ENCODE measurements around the gene ZDHHC14.
"Not testable (repeated sequence)": the region's sequence is repeated elsewhere in the genome, so short reads cannot be mapped to it uniquely, and the experiment has no call there.

ZDHHC14 gene

DNA sequence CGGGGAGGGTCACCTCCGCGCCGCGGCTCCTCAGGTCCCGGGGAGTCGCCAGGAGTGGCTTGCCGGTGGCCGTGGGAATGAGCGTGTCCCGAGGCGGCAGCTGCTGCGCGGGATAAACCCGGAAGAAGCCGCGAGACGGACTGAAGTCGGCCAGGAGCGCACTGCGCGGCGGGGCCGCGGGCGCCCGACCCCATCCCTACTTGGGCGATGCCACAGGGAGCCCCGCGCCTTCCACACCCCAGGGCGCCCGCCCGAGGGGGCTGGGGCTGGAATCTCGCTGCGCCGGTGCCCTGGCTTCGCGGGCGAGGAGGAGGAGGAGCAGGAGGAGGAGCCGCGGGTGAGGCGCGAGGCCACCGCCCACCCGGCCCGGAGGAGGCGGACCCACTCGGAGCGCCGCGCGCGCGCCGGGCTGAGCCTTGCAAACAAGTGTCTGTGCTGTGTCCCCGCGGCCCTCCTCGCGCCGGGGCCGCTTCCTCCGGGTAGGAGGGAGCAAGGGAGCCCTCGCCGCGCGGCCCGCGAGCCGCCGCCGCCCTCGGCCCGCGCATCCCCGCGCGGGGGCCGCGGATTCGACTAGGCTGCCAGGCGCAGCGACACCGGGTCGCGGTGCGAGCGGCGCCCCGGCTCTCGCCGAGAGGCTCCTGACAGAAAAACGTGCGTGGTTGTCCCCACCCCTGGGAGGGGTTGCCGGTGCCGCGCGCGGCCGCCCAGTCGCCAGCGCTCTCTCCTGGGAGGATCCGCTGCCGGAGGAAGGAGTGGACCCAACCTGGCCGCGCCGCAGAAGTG lies at the start of gene ZDHHC14:
ZDHHC14 (plus strand) TSS at position 412 of the 783 bp plus-strand sequence.
- DNase-seq (ENCODE audit: low spot score): peak; percentile 88

DNA sequence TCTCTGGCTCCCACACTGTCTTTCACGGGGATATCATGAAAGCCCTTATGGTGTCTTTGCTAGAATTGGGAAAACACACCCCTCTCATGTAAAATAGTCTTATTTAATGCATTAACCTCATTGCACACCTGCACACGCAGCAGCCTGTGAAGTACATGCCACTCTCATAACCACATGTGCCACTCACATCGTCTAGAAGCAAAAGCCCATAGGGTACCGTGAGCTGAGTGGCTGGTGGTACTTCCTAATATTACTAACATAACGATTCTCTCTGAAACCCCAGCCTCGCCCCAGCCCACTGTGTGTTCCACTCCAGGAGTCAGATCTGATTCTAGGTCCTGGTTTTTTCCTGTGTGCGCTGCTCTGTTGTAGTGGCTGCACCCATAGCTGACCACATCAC lies 48.2 kb upstream of the ZDHHC14 start:
- no peak for DNase-seq (ENCODE audit: low spot score)

- no peak for DNase-seq (ENCODE audit: low spot score)
These were observed 47.5 kb upstream of the ZDHHC14 start for GRCh38 chr6:157333537-157333936.

- no peak for DNase-seq (ENCODE audit: low spot score)
These were observed 47.0 kb upstream of the ZDHHC14 start for GRCh38 chr6:157333956-157334355.

GRCh38 chr6:157335829-157336228 lies 45.2 kb upstream of the ZDHHC14 start:
- DNase-seq (ENCODE audit: low spot score): no peak

DNA sequence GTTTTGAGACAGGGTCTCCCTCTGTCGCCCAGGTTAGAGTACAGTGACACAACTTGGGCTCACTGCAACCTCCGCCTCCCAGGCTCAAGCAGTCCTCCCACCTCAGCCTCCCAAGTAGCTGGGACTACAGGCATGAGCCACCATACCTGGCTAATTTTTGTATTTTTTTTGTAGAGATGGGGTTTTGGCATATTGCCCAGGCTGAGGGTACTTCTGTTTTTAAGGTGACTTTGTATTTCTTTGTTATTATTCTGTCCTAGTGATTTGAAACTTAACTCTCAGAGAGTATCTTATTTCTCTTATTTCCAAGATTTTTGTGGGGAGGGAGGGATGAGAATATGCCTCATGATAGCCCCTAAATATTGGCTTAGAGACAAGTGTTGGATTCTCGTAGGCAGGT lies 43.7 kb upstream of the ZDHHC14 start:
- DNase-seq (ENCODE audit: low spot score): not testable (repeated sequence)

GRCh38 chr6:157337751-157338150 lies 43.2 kb upstream of the ZDHHC14 start:
- no peak for DNase-seq (ENCODE audit: low spot score)

DNA sequence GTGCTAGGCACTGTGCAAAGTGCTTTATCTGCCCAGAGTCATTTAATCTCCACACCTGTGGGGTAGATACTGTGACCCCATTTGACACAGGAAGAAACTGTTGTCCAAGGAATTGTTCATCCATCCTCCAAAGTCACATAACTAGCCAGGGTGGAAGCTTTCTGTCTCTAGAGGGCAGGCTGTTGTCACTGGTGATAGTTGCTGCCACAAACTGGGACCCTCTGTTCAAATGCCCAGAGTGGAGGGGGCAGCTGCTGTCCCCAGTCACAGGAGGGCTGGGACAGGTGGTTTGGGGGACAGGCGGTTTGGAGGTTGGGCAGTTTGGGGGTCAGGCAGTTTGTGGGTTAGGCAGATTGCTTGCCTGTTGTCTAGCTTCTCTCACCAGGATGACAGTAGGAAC lies 41.6 kb upstream of the ZDHHC14 start:
- DNase-seq (ENCODE audit: low spot score): no peak

- no peak for DNase-seq (ENCODE audit: low spot score)
These were observed 37.3 kb upstream of the ZDHHC14 start for GRCh38 chr6:157343732-157344131.

DNA sequence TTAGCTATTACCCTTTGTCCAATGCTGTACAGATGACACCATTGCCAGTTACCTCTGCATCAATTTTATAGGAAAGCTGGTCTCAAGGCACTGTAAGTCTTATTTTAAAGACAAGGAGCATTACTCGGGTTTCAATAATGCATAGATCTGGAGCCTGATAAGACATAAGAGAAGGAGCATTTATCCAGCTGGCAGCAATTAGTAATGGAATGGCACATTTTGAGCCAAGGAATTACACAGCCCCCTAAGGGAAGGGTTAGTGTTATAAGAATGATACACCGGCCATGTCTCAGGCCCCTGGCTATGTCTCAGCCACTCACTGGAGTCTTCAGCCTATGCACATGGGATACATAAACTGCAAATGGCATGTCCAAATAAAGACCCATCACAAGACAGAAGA lies 34.6 kb upstream of the ZDHHC14 start:
- DNase-seq (ENCODE audit: low spot score): no peak

DNA sequence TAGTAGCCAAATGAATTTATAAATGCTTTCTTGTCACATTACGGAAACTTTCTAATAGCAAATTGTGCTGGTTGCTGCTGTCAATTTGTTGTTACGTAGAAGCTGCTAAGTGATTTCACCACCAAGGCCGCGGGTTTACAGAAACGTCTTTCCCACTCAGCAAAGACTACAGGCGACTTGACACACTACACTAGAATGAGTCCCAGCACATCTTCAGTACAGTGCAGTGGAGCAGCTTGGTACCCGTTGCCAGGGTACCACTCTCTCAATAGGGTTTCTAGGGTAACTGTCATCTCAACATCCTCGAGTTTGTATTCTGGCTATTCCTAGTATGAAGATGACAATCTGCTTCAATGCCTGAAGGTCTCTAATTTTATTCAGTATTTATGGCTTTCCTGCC lies 22.7 kb upstream of the ZDHHC14 start:
- DNase-seq (ENCODE audit: low spot score): no peak

GRCh38 chr6:157361886-157362285 lies 19.1 kb upstream of the ZDHHC14 start:
- DNase-seq (ENCODE audit: low spot score): no peak

- DNase-seq (ENCODE audit: low spot score): no peak
These were observed 16.3 kb upstream of the ZDHHC14 start for GRCh38 chr6:157364705-157365104.

DNA sequence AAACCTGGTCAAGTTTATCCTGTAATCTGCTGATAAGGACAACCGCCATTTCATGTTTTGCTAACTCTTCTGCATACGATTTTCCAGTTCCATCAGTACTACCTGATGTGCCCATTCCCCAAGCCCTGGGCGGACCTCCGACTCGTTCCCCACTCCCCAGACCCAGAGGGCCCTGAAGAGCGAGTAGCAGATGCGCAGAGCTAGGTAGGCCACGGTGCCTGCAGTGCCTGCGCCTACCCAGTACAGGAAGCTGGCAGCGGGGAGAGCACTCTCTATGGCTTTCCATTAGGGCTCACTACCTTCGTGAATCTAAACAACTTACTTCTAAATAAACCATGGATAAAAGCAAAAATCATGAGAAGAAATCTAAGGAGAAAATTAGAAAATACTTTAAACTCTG lies 14.3 kb upstream of the ZDHHC14 start:
- DNase-seq (ENCODE audit: low spot score): no peak

DNA sequence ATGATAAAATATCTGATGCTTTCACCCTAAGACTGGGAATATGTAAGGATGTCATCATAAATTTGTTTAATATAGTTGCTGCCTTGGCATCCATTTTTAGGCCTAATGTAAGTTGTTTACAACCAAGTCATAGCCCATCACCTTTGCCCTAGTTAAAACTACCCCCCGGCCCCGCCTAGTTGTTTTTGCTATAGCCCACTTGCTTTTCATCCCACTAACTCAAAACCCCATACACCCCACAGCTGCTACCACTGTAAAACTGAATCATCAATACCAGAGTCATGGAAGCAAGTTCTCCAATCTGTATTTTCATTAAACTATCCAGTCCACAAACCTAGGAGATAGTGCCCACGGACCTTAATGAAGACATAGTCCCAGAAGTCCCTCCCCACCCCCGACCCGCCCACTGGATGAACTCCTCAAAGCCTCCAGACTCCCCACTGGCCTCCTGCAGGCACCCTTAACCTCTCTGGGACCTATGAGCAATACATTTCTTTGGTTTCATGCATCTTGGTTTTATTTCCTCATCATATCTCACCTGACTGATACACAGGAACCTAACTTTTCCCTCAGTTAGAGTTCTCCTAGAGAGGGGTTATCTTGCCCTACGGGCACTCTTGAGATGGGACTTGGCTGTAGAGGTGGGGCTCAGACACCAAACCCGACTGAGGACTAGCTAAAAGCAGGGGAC lies 12.5 kb upstream of the ZDHHC14 start:
- no peak for DNase-seq (ENCODE audit: low spot score)

GRCh38 chr6:157370755-157371154 lies 10.2 kb upstream of the ZDHHC14 start:
- no peak for DNase-seq (ENCODE audit: low spot score)

DNA sequence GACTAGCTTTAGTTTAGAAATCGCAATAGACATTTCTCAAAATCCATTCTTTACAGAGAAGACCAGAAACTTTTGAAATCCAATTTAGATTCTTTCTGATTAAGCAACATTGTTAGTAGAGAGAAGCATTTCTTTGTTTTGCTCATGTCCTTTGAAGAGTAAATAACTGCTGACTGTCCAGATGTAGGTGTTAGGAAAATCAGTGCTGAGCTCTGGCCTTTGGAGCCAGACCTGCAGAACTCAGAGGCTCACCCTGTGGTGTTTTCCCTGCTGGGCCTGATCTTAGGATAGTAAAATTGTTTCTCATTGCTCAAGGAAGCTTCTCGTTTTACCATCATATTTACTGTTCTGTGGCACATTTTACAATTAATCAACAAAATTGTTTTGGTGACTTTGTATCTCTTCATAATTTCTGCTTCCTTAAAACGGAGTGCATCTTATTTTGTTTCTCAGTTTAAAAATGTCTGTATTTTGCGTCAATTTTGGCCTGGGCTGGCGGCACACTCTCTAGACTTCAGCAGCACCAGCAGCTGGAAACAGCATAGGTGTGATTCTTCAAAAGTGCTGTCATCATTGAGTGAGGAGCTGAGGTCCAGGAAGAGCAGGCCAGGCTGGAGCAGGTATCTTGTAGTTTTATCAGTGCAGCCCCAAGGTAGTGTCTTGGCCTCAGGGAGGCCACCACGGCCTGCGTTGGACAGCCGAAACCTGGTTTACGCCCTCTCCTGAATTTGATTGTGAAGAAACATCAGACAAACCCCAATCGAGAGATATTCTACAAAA lies 8.3 kb upstream of the ZDHHC14 start:
- no peak for DNase-seq (ENCODE audit: low spot score)

DNA sequence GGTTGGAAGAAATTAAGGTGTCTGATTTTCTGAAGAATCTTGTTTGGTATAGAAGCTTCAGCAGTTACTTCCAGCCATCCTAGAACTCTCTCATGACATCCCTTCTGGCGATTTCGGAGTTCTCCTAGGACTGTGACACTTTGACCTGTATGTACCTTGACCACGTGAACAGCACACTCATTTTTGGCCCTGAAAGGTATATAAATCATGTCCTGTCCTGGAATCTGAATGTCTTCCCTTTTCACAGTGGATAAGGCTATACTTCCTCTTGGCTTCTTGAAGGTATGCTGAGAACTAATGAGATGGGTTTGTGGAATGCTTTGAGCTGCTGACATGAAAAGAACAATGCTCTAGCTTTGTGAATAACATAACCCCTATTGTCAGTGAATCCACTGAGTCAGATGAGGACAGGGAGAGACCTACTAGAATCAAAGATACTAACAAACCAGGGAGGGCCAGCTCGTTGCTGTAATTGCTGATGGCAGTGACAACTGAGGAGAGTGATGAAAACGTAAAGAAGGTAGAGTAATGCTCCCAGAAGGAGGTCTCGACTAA lies 6.0 kb upstream of the ZDHHC14 start:
- DNase-seq (ENCODE audit: low spot score): no peak

GRCh38 chr6:157376241-157376640 lies 4.7 kb upstream of the ZDHHC14 start:
- no peak for DNase-seq (ENCODE audit: low spot score)

DNA sequence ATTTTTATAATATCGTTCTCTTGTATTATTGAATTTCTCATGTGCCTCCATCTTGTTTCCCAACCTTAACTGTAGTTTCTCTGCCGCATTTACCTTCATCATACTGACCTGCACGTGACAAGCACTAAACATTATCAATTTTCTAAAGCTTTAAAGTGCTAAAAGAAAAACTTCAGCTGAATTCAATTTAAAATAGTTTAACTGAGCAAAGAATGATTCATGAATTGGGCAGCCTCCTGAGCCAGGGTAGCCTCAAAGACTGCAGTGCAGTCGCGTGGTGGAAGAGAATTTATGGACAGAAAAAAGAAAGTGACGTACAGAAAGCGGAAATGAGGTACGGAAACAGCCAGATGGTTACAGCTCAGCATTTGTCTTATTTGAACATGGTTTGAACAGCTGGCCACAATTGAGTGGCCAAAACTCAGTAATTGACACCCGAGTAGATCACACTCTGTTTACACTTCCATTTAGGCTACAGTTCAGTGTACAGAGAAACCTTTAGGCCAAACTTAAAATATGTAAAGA lies 4.2 kb upstream of the ZDHHC14 start:
- DNase-seq (ENCODE audit: low spot score): no peak

DNA sequence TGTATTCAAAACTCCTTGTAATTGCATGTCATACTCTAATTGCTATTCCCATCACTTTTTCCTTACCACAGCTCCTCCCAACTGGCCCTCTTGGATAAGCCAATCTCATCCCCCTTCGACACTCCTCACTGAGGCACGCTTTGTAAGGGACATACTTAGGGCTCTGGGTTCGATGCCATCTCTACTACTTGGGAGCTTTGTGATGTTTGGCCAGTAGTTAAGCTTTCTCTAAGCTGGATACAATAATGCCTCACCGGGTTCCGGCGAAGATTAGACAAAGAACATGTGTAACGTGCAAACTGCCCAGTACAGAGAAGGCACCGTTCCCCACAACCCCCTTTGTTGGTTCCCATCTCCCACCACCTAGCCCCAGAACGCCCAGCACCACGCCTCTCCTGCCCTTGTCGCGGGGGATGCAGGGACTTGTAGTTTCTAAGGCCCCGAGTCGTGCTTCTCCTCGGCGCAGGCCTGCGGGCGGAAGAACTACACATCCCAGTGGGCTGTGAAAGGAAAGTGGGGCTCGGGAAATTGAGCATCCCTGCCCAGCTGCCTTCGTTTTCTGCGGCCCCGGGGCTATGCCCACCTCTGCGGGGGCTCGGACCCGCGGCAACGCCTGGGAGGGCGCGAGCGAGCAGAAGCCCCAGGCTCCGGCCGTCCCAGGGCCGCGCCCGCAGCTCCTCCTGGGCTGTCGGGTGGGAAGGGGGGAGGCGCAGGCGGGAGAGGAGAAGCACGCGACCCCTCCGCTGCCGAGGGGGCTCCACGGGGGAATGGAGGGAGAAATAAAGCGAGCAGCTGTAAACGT lies 1.1 kb upstream of the ZDHHC14 start:
- peak; percentile 92 for DNase-seq (ENCODE audit: low spot score)

GRCh38 chr6:157380458-157380778 lies 572 bp upstream of the ZDHHC14 start:
- DNase-seq (ENCODE audit: low spot score): no peak

Data from ecto neural progenitor cell (in vitro differentiated cells).